ENCODE measurements around the gene EVL. TPM values are rescaled to one million over a fixed set of nuclear protein-coding genes. Genes with fewer than 3 reads are reported as not detected.
A peak's percentile ranks its signal among the peaks of the same experiment; 100 is the strongest.

Gene EVL
- total and polyA plus RNA-seq, 10 of the 15 experiments (the other 5 are each of a cell fraction or from before 2014, with no cell fraction given): 11.9 to 341 (median 89.8) TPM

GRCh38 chr14:100120522-100121269 is 55.5 kb downstream of the EVL start:
- POLR2A ChIA-PET: no interaction called here
- WGBS (ENCODE audit: insufficient coverage, insufficient replicate concordance, low lambda C conversion rate, missing lambda C conversion rate): 92% methylated on average over 17 of the region's 18 CpGs
- Histone ChIP-seq H3K4me3 (no peak overlapping the region), H4K20me1 (ENCODE audit: control insufficient read depth, insufficient read depth) (no peaks in the 10 kb centered on the region), H3K4me1 (ENCODE audit: control insufficient read depth, insufficient read depth, low read length) (no peaks in the 10 kb centered on the region), H3K4me2 (ENCODE audit: control insufficient read depth, insufficient read depth) (no peak overlapping the region), H3K27ac (ENCODE audit: control insufficient read depth, insufficient read depth) (no peak overlapping the region), H3K79me2 (ENCODE audit: control insufficient read depth, insufficient read depth, low read length) (no peaks in the 10 kb centered on the region), H3K9me3 (replicated peaks; ENCODE audit: control insufficient read depth, insufficient read depth, low read length) (no peaks in the 10 kb centered on the region), H2AFZ (ENCODE audit: control insufficient read depth, low read depth, low read length) (no peak overlapping the region), H3K36me3 (ENCODE audit: control insufficient read depth in 2 of 2, insufficient read depth in 2 of 2, low read length in 1 of 2) (peaks cover 17 to 28% of the 10 kb centered on the region in 2 experiments; a peak in 3 of 4 replicates), H3K27me3 (replicated peaks in 1 of 2; ENCODE audit: control insufficient read depth in 2 of 2, insufficient read depth in 2 of 2, low read length in 1 of 2) (no peaks in the 10 kb centered on the region), H3K9ac (ENCODE audit: control insufficient read depth, insufficient read depth, low read length) (no peak overlapping the region)
- BruUV-seq (replicated peaks): no TSS peak
- DNase-seq (ENCODE audit: low read depth, low spot score) (no peak), FAIRE-seq (no peak), ATAC-seq (no peak)
- CTCF ChIA-PET: interaction anchor here (1.2 kb wide), 1 partner anchor 73 kb away, joined by 4 read pairs; no protein-coding TSS in a partner anchor
- RAD21 ChIA-PET (ENCODE audit: unreplicated experiment): no interaction called here
- in situ Hi-C loops (cut with MboI) (no loop called here), intact Hi-C loops (cut with micrococcal nuclease; ENCODE audit: unreplicated experiment) (no loop called here)
- SMC1A ChIA-PET (ENCODE audit: uncharacterized antibody, unreplicated experiment): interaction anchor here (0.5 kb wide), 1 partner anchor 72 kb away, joined by 3 read pairs; no protein-coding TSS in a partner anchor
- TF ChIP-seq ZNF24 (IDR thresholded peaks at IDR 0.05): no peak
- no peak for TF ChIP-seq ZNF384 (IDR thresholded peaks at IDR 0.05; ENCODE audit: borderline replicate concordance, low read depth, low read length)

GRCh38 chr14:100121643-100122480 is 56.6 kb downstream of the EVL start:
- Histone ChIP-seq H3K27me3 (replicated peaks in 1 of 2; ENCODE audit: control insufficient read depth in 2 of 2, insufficient read depth in 2 of 2, low read length in 1 of 2) (no peaks in the 10 kb centered on the region), H3K4me2 (ENCODE audit: control insufficient read depth, insufficient read depth) (no peak overlapping the region), H2AFZ (ENCODE audit: control insufficient read depth, low read depth, low read length) (no peak overlapping the region), H3K9ac (ENCODE audit: control insufficient read depth, insufficient read depth, low read length) (no peak overlapping the region), H3K27ac (ENCODE audit: control insufficient read depth, insufficient read depth) (no peak overlapping the region), H4K20me1 (ENCODE audit: control insufficient read depth, insufficient read depth) (no peaks in the 10 kb centered on the region), H3K4me1 (ENCODE audit: control insufficient read depth, insufficient read depth, low read length) (no peaks in the 10 kb centered on the region), H3K79me2 (ENCODE audit: control insufficient read depth, insufficient read depth, low read length) (no peaks in the 10 kb centered on the region), H3K9me3 (replicated peaks; ENCODE audit: control insufficient read depth, insufficient read depth, low read length) (no peaks in the 10 kb centered on the region), H3K4me3 (no peak overlapping the region), H3K36me3 (ENCODE audit: control insufficient read depth in 2 of 2, insufficient read depth in 2 of 2, low read length in 1 of 2) (peaks cover 18 to 34% of the 10 kb centered on the region in 2 experiments; a peak in 3 of 4 replicates)
- ChIA-PET RAD21 (ENCODE audit: unreplicated experiment) (no interaction called here), POLR2A (no interaction called here), CTCF (interaction anchor here (1.2 to 1.8 kb wide), 4 partner anchors 10 to 71 kb away, joined by 3 to 5 read pairs (median 4); no protein-coding TSS in a partner anchor), SMC1A (ENCODE audit: uncharacterized antibody, unreplicated experiment) (no interaction called here)
- BruUV-seq (replicated peaks): no TSS peak
- in situ Hi-C loops (cut with MboI) (no loop called here), intact Hi-C loops (cut with micrococcal nuclease; ENCODE audit: unreplicated experiment) (no loop called here)
- WGBS (ENCODE audit: insufficient coverage, insufficient replicate concordance, low lambda C conversion rate, missing lambda C conversion rate): 87% methylated on average over 14 of the region's 14 CpGs
- no peak for ATAC-seq
- DNase-seq (ENCODE audit: low read depth, low spot score): no peak
- no peak for FAIRE-seq
- TF ChIP-seq EED (IDR thresholded peaks at IDR 0.05; ENCODE audit: low read depth) (no peak), NBN (IDR thresholded peaks at IDR 0.05) (no peak), ETV6 (conservative IDR thresholded peaks at IDR 0.05 in 1 of 2, IDR thresholded peaks at IDR 0.05 in 1 of 2; ENCODE audit: borderline replicate concordance in 1 of 2, low read depth in 1 of 2) (no peak), HDAC6 (IDR thresholded peaks at IDR 0.05; ENCODE audit: unreplicated experiment) (no peak), POLR2A (IDR thresholded peaks at IDR 0.05; ENCODE audit: low read depth, low read length) (0 out of 2 replicates have a peak, but pooled peaks have one; percentile 27), EP300 (IDR thresholded peaks at IDR 0.05; ENCODE audit: borderline replicate concordance in 1 of 2, control insufficient read depth in 1 of 2, low read depth in 2 of 2, low read length in 2 of 2) (no peak)

All from GM12878 (cell line).